Thoracic aorta (tissue), 2 donors: Measurements from ENCODE around the gene UCHL3. TPM values are rescaled to one million over a fixed set of nuclear protein-coding genes. Genes with fewer than 3 reads are reported as not detected.

Experiments
- ATAC-seq: fragments of 150-250 bp; one replicate; pipeline ENCODE4 v1.8.0; 2017; ENCODE audit warnings: low read depth; ENCODE audit not compliant: insufficient number of reproducible peaks, low FRiP score
- DNase-seq: peaks from one replicate; pipeline ENCODE4 v3.0.0-alpha.2; 2020; ENCODE audit warnings: low spot score
- H3K27ac ChIP-seq, 2 donors: fragments of 200-600 bp; sonication (generic); 1 replicate in 1 of 2; 2 replicates in 1 of 2; pipeline ENCODE4 v1.5.1; 2016; ENCODE audit warnings: mild to moderate bottlenecking in 2 of 2, moderate library complexity in 2 of 2
- H3K27me3 ChIP-seq: fragments of 200-600 bp; sonication (generic); replicated peaks from 2 replicates; pipeline ENCODE4 v1.6.0; 2016; ENCODE audit warnings: mild to moderate bottlenecking; ENCODE audit not compliant: insufficient read depth
- H3K36me3 ChIP-seq: fragments of 200-600 bp; sonication (generic); one replicate; pipeline ENCODE4 v1.5.1; 2016
- H3K4me1 ChIP-seq, 2 donors: fragments of 200-600 bp; sonication (generic); 1 replicate in 1 of 2; 2 replicates in 1 of 2; pipeline versions ENCODE4 v1.5.1 to v1.6.0; 2016; ENCODE audit warnings: low read depth in 2 of 2, mild to moderate bottlenecking in 1 of 2; ENCODE audit not compliant: control insufficient read depth in 1 of 2
- H3K4me3 ChIP-seq: fragments of 200-600 bp; sonication (generic); 2 replicates; pipeline ENCODE4 v1.5.1; 2016; ENCODE audit warnings: mild to moderate bottlenecking
- H3K9me3 ChIP-seq: fragments of 200-600 bp; sonication (generic); 2 replicates; pipeline ENCODE4 v1.5.1; 2016
- CTCF ChIP-seq: fragments of 200-600 bp; sonication (generic); IDR thresholded peaks from one replicate; pipeline ENCODE4 v1.5.1; 2019; ENCODE audit warnings: antibody characterized with exemption
- total RNA-seq, 2 donors: library from RNA; depleted of rRNA; stranded (reverse); fragments of >200 nt; gene quantifications; one replicate each; pipeline versions ENCODE4 v1.1.0 to v1.2.3, GENCODE V29; 2016

Gene UCHL3
- total RNA-seq, 2 donors from 2014 or later: 4.9 to 12.2 TPM

- DNase-seq (no peak), ATAC-seq (no peak)
- no peak overlapping the region for H3K27ac ChIP-seq
- no peak overlapping the region for H3K4me3 ChIP-seq
- H3K4me1 ChIP-seq: peaks cover 3 to 8% of the 10 kb centered on the region in 2 donors
- H3K36me3 ChIP-seq: no peaks in the 10 kb centered on the region
- H3K27me3 ChIP-seq: no peaks in the 10 kb centered on the region
- H3K9me3 ChIP-seq: no peaks in the 10 kb centered on the region
- TF ChIP-seq CTCF: no peak
Measured at GRCh38 chr13:75639454-75639853, 89.9 kb downstream of the UCHL3 start.

- ATAC-seq (no peak), DNase-seq (no peak)
- Histone ChIP-seq H3K27me3 (no peaks in the 10 kb centered on the region), H3K9me3 (no peaks in the 10 kb centered on the region), H3K4me3 (no peak overlapping the region), H3K36me3 (no peaks in the 10 kb centered on the region), H3K27ac (no peak overlapping the region), H3K4me1 (peaks cover 3 to 8% of the 10 kb centered on the region in 2 donors)
- no peak for TF ChIP-seq CTCF
Measured at GRCh38 chr13:75641026-75641425, 91.4 kb downstream of the UCHL3 start.

DNA sequence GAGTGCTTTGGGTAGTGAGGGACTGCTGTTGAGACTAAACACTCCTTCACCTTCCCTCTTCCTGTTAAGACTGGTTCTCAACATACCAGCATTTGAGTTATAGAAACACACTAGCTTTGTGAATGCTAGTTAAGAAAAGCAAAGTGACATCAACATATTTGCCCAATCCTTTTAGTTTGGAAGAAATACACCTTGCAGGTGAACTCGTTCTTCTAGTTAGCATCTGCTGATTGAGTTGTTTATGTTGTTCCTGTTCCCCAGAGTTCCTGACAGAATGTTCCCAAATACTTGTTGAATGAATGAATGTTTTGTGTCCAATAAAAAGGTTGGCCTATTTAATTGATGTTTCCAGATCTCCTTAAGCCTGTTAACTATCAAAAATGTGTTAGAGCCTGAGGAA is 93.6 kb downstream of the UCHL3 start:
- H3K9me3 ChIP-seq: no peaks in the 10 kb centered on the region
- no peak for DNase-seq
- ATAC-seq: no peak
- no peaks in the 10 kb centered on the region for H3K27me3 ChIP-seq
- TF ChIP-seq CTCF: no peak
- H3K27ac ChIP-seq: no peak overlapping the region
- H3K4me1 ChIP-seq: peaks cover 0 to 3% of the 10 kb centered on the region in 2 donors
- H3K36me3 ChIP-seq: no peaks in the 10 kb centered on the region
- no peak overlapping the region for H3K4me3 ChIP-seq

GRCh38 chr13:75643693-75644092 is 94.1 kb downstream of the UCHL3 start:
- TF ChIP-seq CTCF: no peak
- no peak overlapping the region for H3K4me3 ChIP-seq
- ATAC-seq: no peak
- peaks cover 0 to under 1% of the 10 kb centered on the region in 2 donors for H3K4me1 ChIP-seq
- H3K36me3 ChIP-seq: no peaks in the 10 kb centered on the region
- DNase-seq: no peak
- no peaks in the 10 kb centered on the region for H3K27me3 ChIP-seq
- H3K27ac ChIP-seq: no peak overlapping the region
- H3K9me3 ChIP-seq: no peaks in the 10 kb centered on the region

GRCh38 chr13:75645141-75645540 is 95.5 kb downstream of the UCHL3 start:
- ATAC-seq (no peak), DNase-seq (no peak)
- Histone ChIP-seq H3K4me1 (peaks cover 0 to 2% of the 10 kb centered on the region in 2 donors), H3K4me3 (no peak overlapping the region), H3K27me3 (no peaks in the 10 kb centered on the region), H3K27ac (no peak overlapping the region), H3K36me3 (no peaks in the 10 kb centered on the region), H3K9me3 (no peaks in the 10 kb centered on the region)
- no peak for TF ChIP-seq CTCF
